ENCODE data around the gene HSBP1L1. TPM values are rescaled to one million over a fixed set of nuclear protein-coding genes. Genes with fewer than 3 reads are reported as not detected.

Gene HSBP1L1
- total RNA-seq, 1 experiment from 2014 or later = not detected

DNA sequence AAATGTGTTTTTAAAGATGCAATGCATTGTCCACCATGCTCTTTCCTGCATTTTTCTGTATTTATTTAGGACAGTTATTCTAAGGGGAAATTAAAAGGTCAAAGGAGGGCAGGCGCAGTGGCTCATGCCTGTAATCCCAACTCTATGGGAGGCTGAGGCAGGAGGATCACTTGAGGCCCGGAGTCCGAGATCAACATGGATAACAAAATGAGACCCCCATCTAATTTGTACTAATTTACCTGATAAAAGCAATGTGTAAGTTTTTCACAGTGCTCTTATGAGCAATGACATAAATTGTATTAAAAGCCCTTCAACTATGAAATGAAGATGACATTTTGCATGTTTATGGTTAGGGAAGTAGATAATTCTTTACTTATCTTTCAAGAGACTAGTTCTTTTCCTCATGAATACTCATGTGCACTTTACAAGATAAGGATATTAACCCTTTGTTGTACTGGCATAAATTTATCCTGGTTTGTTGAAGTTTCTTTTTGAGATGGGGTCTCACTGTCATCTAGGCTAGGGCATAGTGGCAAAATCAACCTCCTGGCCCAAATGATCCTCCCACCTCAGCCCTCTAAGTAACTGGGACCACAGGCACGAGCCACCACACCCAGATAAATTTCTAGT lies 9.7 kb downstream of the HSBP1L1 start:
- Histone ChIP-seq H2BK5ac (ENCODE audit: insufficient read length, low read length) (no peak overlapping the region), H3K4me1 (ENCODE audit: insufficient read depth, low read length) (no peaks in the 10 kb centered on the region), H3K23me2 (ENCODE audit: insufficient read length, low read depth, low read length, poor library complexity, severe bottlenecking) (no peaks in the 10 kb centered on the region), H3K79me2 (ENCODE audit: insufficient read depth, low read length) (peaks cover 19% of the 10 kb centered on the region; the same call in 1 of the 2 replicates), H2BK12ac (ENCODE audit: insufficient read length, low read depth, low read length) (no peak overlapping the region), H2BK20ac (ENCODE audit: low read depth, low read length, poor library complexity, severe bottlenecking) (no peak overlapping the region), H3K4ac (ENCODE audit: low read depth, low read length) (no peak overlapping the region), H3K23ac (ENCODE audit: insufficient read length, low read depth, low read length) (no peak overlapping the region), H3K14ac (ENCODE audit: insufficient read depth, low read length) (no peak overlapping the region), H4K5ac (ENCODE audit: insufficient read length, low read depth, low read length) (no peak overlapping the region), H4K8ac (replicated peaks; ENCODE audit: insufficient read length, low read depth, low read length) (no peak overlapping the region), H3K79me1 (ENCODE audit: insufficient read depth, low read depth, low read length, poor library complexity, severe bottlenecking) (peaks cover 15% of the 10 kb centered on the region), H3K27me3 (ENCODE audit: insufficient read depth, low read length) (no peaks in the 10 kb centered on the region), H2BK120ac (ENCODE audit: low read depth, low read length, poor library complexity, severe bottlenecking) (no peak overlapping the region), H3K9ac (ENCODE audit: extremely low read depth, insufficient read length, low read length) (no peak overlapping the region), H2BK15ac (ENCODE audit: low read depth, low read length) (no peak overlapping the region), H2AK5ac (ENCODE audit: insufficient read length, low read length) (no peak overlapping the region), H3K56ac (ENCODE audit: insufficient read length, low read depth, low read length) (no peak overlapping the region), H4K91ac (ENCODE audit: insufficient read length, low read depth, low read length) (no peak overlapping the region), H4K20me1 (ENCODE audit: control insufficient read depth, insufficient read depth, insufficient read length) (no peaks in the 10 kb centered on the region), H3K18ac (ENCODE audit: insufficient read length, low read depth, low read length) (no peak overlapping the region), H3K4me2 (ENCODE audit: insufficient read depth, insufficient read length, low read length) (no peak overlapping the region), H2AFZ (ENCODE audit: low read length) (no peak overlapping the region), H3K9me3 (ENCODE audit: control insufficient read depth, low read depth, low read length) (no peaks in the 10 kb centered on the region), H3T11ph (ENCODE audit: low read length) (no peak overlapping the region), H3K27ac (ENCODE audit: insufficient read length, low read depth, low read length) (no peak overlapping the region)
- H3K9me3 Mint-ChIP-seq = no peaks in the 10 kb centered on the region
- peaks cover 32 to 80% (median 66%) of the 10 kb centered on the region in 3 experiments for H3K36me3 Mint-ChIP-seq (ENCODE audit: insufficient read depth in 1 of 3, low read depth in 3 of 3)
- no peak for TF ChIP-seq CTCF (conservative IDR thresholded peaks at IDR 0.05)
- DNase-seq = no peak
- H3K27me3 Mint-ChIP-seq (ENCODE audit: low read depth) = no peaks in the 10 kb centered on the region
- H3K27ac Mint-ChIP-seq = no peak overlapping the region
- H3K4me1 Mint-ChIP-seq = no peaks in the 10 kb centered on the region
- WGBS (ENCODE audit: extremely low coverage, insufficient read length, low lambda C conversion rate) = no CpG with 5 or more reads among the region's 4 CpGs
- H3K4me3 Mint-ChIP-seq = no peak overlapping the region
